NCI-H524 (cell line): ENCODE results near the gene NUP85.
"Not testable (repeated sequence)": the region's sequence is repeated elsewhere in the genome, so short reads cannot be mapped to it uniquely, and the experiment has no call there.

Experiments used
- DNase-seq, 2 experiments: peaks; one replicate each; lab custom pipeline; 2025; lab: John Stamatoyannopoulos, UW

The NUP85 gene

GRCh38 chr17:75241996-75242460, 36.5 kb downstream of the NUP85 start:
- no peak for DNase-seq

DNA sequence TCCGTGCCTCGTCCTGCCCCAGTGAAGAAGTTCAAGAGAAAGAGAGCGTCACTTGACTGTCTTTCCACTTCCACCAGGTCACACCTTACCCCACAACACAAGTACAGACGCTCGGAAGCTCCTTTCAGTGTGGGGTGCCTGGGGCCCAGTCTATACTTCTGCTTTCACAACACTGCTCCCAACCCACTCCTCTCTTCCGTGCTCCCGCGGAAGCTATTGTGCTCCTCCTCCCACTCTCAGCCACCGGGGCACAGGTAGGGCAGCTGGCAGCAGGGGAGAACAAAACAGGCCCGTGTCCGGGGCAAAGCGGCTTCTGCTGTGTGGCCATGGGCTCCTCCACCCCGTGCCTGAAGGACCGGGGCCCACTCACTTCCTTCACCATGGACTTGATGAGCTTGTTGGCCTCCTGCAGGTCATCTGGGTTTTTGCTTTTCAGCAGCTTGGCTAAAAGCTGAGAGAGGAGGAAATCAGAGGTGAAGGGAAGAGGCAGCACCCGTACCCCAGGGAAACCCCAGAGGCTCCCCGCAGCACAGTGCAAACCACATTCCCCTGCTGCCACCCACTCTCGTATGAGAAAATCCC, 37.1 kb downstream of the NUP85 start:
- DNase-seq: no peak

DNA sequence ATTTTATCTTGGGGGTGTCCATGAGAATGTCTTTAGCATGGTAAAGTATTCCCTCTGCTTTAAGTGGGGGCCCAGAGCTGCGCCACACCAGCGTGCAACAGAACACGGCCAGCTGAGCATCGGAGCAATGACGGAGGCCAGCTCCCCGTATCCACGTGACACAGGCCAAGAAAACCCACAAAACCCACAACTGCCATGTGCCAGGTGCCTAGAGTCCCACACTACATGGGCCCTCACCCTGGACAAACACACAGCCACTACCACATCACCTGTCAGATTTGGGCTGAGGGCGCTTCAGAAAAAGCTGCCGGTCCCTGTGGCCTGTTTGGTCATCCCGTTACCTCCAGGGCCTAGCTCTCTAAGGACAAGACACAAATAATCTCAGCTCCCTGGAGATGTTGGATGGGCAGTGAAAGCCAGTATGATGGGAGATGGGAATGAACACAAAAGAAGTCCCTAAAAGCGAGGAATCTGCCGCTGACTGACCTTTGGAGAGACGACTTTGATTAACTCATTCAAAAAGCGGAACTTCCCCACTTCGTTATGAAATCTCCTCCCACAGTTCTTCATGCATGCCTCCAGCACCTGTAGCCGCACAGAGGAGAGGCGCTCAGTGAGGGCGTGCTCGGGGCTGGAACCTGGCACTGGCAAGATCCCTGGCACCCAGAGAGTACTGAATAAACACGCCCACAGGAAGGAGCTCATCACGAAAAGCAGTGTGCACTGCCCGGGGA, 38.8 kb downstream of the NUP85 start:
- no peak for DNase-seq

DNA sequence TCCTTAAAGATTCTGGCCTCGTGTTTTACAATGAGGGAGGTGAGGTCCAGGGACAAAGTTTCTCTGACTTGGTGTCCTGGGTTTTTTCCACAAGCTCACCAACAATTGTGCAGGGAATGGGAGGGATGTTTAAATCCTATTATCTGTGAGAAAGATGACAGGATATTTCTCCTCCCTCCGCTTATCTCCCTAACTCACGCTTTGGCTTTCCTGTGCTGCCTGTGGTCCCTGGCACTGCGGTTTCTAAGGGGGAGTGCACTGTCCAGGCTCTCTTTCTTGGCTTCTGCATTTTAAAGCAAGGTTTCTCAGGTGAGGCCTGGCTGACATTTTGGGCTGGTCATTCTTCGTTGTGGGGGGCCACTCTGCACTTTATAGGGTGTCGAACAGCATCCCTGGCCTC, 39.5 kb downstream of the NUP85 start:
- no peak for DNase-seq

DNA sequence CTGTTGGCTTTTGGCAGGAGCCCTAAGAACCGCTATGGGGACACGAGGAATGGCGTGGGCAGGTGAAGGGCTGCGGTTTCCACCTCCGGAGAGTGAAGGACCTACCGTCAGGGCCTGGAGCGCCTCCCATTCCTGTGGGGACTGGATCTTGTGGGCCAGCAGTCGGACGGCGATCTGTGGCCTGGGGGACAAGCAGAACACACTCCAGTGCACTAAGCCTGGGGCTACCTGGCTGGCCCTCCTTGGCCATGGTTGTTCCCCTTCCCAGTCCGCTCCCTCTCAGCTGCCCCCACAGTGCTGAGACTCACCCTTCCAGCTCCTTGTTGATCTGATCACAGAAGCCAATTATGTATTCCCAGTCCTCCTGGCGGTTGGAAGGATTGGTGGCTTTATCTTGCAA, 40.9 kb downstream of the NUP85 start:
- DNase-seq: no peak

GRCh38 chr17:75249564-75249963, 44.1 kb downstream of the NUP85 start:
- DNase-seq: no peak

GRCh38 chr17:75250009-75250471, 44.6 kb downstream of the NUP85 start:
- no peak for DNase-seq

DNA sequence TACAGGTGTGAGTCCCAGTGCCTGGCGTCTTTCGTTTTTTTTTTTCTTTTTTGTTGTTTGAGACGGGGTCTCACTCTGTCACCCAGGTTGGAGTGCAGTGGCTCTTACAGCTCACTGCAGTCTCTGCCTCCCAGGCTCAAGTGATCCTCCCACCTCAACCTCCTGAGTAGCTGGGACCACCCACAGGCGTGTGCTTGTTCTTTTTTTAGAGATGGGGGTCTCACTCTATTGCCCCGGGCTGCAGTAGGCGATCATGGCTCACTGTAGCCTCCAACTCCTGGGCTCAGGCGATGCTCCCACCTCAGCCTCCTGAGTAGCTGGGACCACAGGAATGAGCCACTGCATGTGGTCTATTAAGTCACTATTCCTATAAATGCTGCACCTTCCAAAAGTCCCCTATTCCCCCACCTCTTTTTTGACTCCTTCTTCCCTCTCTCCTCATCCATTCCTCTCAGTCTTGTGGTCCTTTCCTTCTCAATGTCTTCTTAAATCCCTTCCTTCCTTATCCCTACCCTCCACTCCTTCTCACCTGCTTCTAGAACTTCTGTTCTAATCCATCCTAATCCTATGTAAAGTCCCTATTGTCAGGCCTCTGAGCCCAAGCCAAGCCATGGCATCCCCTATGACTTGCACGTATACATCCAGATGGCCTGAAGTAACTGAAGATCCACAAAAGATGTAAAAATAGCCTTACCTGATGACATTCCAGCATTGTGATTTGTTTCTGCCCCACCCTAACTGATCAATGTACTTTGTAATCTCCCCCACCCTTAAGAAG, 46.7 kb downstream of the NUP85 start:
- DNase-seq: peak in 1 of 2 experiments; percentile 49

DNA sequence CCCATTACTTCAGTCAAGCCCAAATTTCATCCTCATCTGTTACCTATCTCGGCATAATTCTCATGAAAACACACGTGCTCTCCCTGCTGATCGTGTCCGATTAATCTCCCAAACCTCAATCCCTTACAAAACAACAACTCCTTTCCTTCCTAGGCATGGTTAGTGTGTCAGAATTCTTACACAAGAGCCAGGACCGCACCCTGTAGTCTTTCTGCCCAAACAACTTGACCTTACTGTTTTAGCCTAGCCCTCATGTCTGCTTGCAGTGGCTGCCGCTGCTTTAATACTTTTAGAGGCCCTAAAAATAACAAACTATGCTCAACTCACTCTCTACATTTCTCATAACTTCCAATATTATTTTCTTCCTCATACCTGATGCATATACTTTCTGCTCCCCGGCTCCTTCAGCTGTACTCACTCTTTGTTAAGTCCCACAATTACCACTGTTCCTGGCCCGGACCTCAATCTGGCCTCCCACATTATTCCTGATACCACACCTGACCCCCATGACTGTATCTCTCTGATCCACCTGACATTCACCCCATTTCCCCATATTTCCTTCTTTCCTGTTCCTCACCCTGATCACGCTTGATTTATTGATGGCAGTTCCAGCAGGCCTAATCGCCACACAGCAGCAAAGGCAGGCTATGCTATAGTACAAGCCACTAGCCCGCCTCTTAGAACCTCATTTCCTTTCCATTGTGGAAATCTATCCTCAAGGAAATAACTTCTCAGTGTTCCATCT, 50.6 kb downstream of the NUP85 start:
- not testable (repeated sequence) for DNase-seq

- DNase-seq: not testable (repeated sequence)
These were observed 51.7 kb downstream of the NUP85 start for GRCh38 chr17:75257228-75257627.

DNA sequence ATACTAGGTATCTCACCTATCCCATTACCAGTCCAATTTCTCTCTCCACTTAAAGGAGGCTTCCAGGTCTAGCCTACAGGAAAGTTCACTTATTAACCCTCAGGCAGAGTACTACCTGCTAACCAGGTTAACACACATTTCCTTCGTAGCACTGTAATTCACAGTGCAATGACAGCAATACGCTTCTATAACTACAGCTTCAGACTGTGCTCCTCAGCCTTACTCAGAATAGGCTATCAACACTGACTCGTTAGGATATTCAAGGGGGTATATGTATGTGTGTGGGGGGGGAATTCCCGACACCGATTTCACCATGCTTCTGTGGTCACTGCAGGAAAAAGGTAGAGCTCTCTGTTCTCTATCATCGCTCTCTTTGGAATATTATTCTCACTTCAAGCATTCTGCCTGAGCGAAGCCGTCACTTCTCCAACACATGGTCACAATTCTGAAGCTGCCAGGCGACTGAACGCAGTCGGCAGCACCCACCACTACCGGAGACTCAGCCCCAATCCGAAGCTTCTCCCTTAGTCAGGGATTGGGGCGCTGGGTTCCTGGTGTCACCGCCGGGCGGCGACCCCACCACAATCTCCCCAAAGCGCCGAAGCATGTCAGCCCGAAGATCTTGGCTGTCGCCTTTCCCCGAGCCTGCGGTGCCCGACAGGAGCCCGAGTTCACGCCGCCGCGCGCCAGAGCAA, 55.3 kb downstream of the NUP85 start:
- no peak for DNase-seq

DNA sequence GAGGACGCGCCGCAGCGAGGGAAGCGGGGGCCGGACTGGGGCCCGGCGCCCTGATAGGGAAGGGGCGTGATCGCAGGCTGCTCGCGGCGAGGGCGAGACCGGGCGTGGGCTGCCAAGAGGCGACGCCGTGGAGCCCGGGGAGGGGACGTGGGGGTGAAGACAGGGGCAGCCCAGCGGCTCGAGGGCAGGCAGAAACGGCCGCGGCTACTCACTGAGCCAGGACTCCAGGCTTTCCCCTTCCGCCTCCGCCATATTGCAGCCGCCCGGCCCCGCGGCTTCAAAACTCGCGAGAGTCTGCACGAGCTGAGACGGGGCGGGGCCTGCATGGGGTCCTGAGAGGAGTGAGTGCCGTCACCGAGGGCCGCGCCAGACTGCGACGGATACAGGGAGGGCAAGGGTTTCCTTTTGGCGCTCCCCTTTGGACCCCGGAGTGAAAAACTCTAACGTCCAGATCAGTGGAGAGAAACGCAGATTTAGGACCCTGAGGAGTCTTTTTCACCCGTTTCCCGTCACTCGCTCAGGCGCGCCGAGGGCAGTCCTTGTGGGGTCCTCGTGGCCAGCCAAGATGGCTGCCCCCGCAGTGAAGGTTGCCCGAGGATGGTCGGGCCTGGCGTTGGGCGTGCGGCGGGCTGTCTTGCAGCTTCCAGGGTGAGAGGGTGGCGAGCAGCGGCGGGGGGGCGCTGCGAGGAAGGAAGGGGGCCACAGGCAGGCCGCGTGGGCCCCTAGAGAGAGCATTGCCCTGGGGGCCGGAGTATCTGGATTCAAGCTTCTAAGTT, 56.0 kb downstream of the NUP85 start, which contains the start of the genes GGA3 and MRPS7:
GGA3 (minus strand) TSS at position 271 of the 776 bp plus-strand sequence; CDS start at position 252, 19 bp downstream.
MRPS7 (plus strand) TSS at position 544 of the 776 bp plus-strand sequence; CDS start at position 566, 22 bp downstream.
- DNase-seq: peak; percentile 96 to 97

DNA sequence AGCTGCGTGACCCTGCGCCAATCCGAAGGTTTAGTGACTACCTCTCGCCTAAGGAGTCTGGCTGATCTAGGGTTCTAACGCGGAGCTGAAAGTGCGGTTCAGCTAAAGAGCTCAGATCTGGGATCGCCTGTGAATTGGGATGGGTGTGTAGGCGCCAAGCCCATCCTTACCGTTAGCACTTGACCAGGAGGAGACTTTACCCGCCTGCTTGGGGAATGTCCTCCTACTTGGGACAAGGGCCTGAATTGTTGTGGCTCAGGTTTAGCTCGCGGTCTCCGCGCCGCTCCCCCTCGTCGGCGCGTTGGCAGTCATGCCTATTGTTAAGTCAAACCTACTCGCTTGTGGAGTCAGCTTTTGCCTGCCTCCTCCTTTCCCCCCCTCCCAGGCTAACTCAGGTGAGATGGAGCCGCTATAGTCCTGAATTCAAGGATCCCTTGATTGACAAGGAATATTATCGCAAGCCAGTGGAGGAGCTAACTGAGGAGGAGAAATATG, 56.7 kb downstream of the NUP85 start:
- no peak for DNase-seq

- no peak for DNase-seq
These were observed 57.6 kb downstream of the NUP85 start for GRCh38 chr17:75263055-75263454.

GRCh38 chr17:75265614-75266315, 60.3 kb downstream of the NUP85 start:
- DNase-seq: no peak

DNA sequence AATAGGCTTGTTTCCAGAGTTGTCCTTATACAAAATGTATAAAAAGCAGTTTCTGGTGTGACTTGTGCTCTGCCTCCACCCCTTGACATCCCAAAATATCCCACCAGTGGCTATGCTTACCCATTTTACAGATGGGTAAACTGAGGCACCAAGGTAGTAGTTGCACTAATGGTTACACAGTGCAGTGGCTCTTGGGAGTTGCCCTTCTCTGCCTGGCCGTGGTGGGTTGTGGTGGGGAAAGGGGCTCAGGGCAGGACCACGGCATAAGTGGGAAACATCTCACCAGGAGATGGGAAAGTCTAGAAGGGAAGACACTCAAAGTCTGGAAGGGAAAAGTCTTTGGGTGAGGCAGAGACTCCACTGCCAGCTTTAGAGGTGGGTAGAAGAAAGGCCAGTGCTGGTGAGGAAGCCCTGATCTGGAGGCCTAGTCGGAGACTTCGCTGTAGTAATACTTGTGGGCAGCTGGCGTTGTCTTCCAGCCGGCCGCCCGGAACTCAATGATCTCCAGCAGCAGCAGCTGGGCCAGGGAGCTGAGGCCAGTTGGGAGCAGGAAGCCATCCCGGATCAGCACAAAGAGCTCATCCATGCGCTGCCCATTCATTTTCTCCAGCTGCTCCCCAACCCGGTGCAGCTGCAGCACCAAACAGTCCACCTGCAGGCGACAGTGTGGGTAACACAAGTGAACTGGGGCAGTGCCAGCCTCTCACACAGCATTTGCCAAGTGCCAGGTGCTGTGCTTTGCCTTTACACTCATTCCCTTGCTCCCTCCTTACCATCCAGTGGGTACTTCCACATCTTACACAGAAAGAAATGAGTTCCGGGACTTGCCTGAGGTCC, 61.1 kb downstream of the NUP85 start:
- no peak for DNase-seq

- no peak for DNase-seq
These were observed 61.6 kb downstream of the NUP85 start for GRCh38 chr17:75267153-75267410.

GRCh38 chr17:75267411-75268232, 62.1 kb downstream of the NUP85 start:
- DNase-seq: peak in 1 of 2 experiments; percentile 42
